HEK293T (cell line): ENCODE measurements around the gene SPRYD3.
"Not testable (repeated sequence)": the region's sequence is repeated elsewhere in the genome, so short reads cannot be mapped to it uniquely, and the experiment has no call there.

ENCODE experiments used
- ARNT ChIP-seq: fragments of 450-650 bp; IDR thresholded peaks from 2 replicates; pipeline ENCODE4 v1.6.1; 2017; ENCODE audit warnings: mild to moderate bottlenecking
- BHLHE40 ChIP-seq: fragments of 450-650 bp; IDR thresholded peaks from 2 replicates; pipeline ENCODE4 v1.6.1; 2016; ENCODE audit warnings: mild to moderate bottlenecking, moderate library complexity, borderline replicate concordance
- CTBP1 ChIP-seq: fragments of 450-650 bp; IDR thresholded peaks from 2 replicates; pipeline ENCODE4 v1.6.1; 2016; ENCODE audit warnings: borderline replicate concordance
- ELF4 ChIP-seq: fragments of 450-650 bp; IDR thresholded peaks from 2 replicates; pipeline ENCODE4 v1.6.1; 2017; ENCODE audit warnings: antibody characterized with exemption
- FOXM1 ChIP-seq: fragments of 450-650 bp; IDR thresholded peaks from 2 replicates; pipeline ENCODE4 v1.6.1; 2017; ENCODE audit warnings: mild to moderate bottlenecking, borderline replicate concordance
- HDGF ChIP-seq: fragments of 450-650 bp; IDR thresholded peaks from 2 replicates; pipeline ENCODE4 v1.6.1; 2017; ENCODE audit warnings: antibody characterized with exemption, borderline replicate concordance
- L3MBTL2 ChIP-seq: fragments of 450-650 bp; conservative IDR thresholded peaks from 2 replicates; pipeline ENCODE4 v1.6.1; 2016; ENCODE audit warnings: mild to moderate bottlenecking
- LEF1 ChIP-seq: fragments of 450-650 bp; IDR thresholded peaks from 2 replicates; pipeline ENCODE4 v1.6.1; 2017; ENCODE audit warnings: mild to moderate bottlenecking, borderline replicate concordance
- NFRKB ChIP-seq: fragments of 450-650 bp; IDR thresholded peaks from 2 replicates; pipeline ENCODE4 v1.6.1; 2016; ENCODE audit warnings: mild to moderate bottlenecking, moderate library complexity
- PKNOX1 ChIP-seq: fragments of 450-650 bp; IDR thresholded peaks from 2 replicates; pipeline ENCODE4 v1.6.1; 2016
- SP1 ChIP-seq: fragments of 450-650 bp; IDR thresholded peaks from 2 replicates; pipeline ENCODE4 v1.6.1; 2017
- SUZ12 ChIP-seq: fragments of 450-650 bp; IDR thresholded peaks from 2 replicates; pipeline ENCODE4 v1.6.1; 2016; ENCODE audit warnings: mild to moderate bottlenecking
- TARDBP ChIP-seq: fragments of 450-650 bp; IDR thresholded peaks from 2 replicates; pipeline ENCODE4 v1.6.1; 2016

- TF ChIP-seq SP1, BHLHE40, CTBP1, LEF1, FOXM1, TARDBP, ELF4, PKNOX1, SUZ12, NFRKB, L3MBTL2, HDGF, ARNT: not testable (repeated sequence)
These were observed 15.8 kb upstream of the SPRYD3 start for GRCh38 chr12:53094796-53095595.
